Panc1 (cell line): Measurements from ENCODE around the gene CUZD1. TPM values are rescaled to one million over a fixed set of nuclear protein-coding genes. Genes with fewer than 3 reads are reported as not detected.

Source experiments
- ATAC-seq: fragments of 200-7000 bp; cut with Tn5 transposase; 2 replicates; pipeline ENCODE4 v1.9.1; 2020; ENCODE audit warnings: mild to moderate bottlenecking, moderate library complexity
- BruUV-seq: library from RNA; stranded (reverse); fragments of 400-500 nt; replicated peaks from 2 replicates; lab custom pipeline; 2021; lab: Mats Ljungman, UMichigan
- CTCF ChIA-PET: fragments of 300-600 bp; sonication (Branson Sonifier 250); formaldehyde crosslinking; loops from one replicate; lab custom pipeline; 2022; ENCODE audit warnings: antibody characterized with exemption; lab: Charles Lee
- POLR2A ChIA-PET: fragments of 300-600 bp; sonication (Branson Sonifier 250); formaldehyde crosslinking; loops from one replicate; lab custom pipeline; 2022; ENCODE audit warnings: antibody characterized with exemption; lab: Charles Lee
- DNase-seq: peaks from one replicate; pipeline ENCODE4 v3.0.0-alpha.2; 2010; ENCODE audit warnings: low read depth, low spot score
- H3K27ac ChIP-seq: 2 replicates; pipeline ENCODE4 v1.5.1; 2011; ENCODE audit warnings: mild to moderate bottlenecking, low read length, inconsistent platforms
- H3K27me3 ChIP-seq: fragments of 200-500 bp; sonication (Bioruptor generic); 2 replicates; pipeline ENCODE4 v1.6.0; 2014; ENCODE audit warnings: low read length, inconsistent platforms; ENCODE audit not compliant: control insufficient read depth, insufficient read depth
- H3K36me3 ChIP-seq: fragments of 200-500 bp; sonication (Bioruptor generic); 2 replicates; pipeline ENCODE4 v1.5.1; 2014; ENCODE audit warnings: inconsistent platforms, mild to moderate bottlenecking, low read length, moderate library complexity; ENCODE audit not compliant: control insufficient read depth, insufficient read depth
- H3K4me1 ChIP-seq: 2 replicates; pipeline ENCODE4 v1.5.1; 2011; ENCODE audit warnings: inconsistent platforms, mild to moderate bottlenecking, low read length, moderate library complexity; ENCODE audit not compliant: control insufficient read depth, insufficient read depth
- H3K4me3 ChIP-seq, 2 experiments: 2 replicates each; pipeline ENCODE4 v1.5.1; 2011 to 2012; ENCODE audit warnings: low read depth in 2 of 2, low read length in 2 of 2, mild to moderate bottlenecking in 2 of 2, inconsistent platforms in 1 of 2, moderate library complexity in 1 of 2
- H3K9me3 ChIP-seq: fragments of 200-500 bp; sonication (Bioruptor generic); 2 replicates; pipeline ENCODE4 v1.5.1; 2014; ENCODE audit warnings: low read depth, mild to moderate bottlenecking, inconsistent platforms, low read length, moderate library complexity; ENCODE audit not compliant: control insufficient read depth, insufficient read depth
- CTCF ChIP-seq: fragments of 450-650 bp; IDR thresholded peaks from 2 replicates; pipeline ENCODE4 v1.5.1; 2017; ENCODE audit warnings: mild to moderate bottlenecking
- POLR2AphosphoS5 ChIP-seq: IDR thresholded peaks from 2 replicates; pipeline ENCODE4 v1.6.1; 2012; ENCODE audit warnings: mild to moderate bottlenecking, low read depth, low read length, moderate library complexity
- REST ChIP-seq, 2 experiments: IDR thresholded peaks; 2 replicates each; pipeline ENCODE4 v1.6.1; 2011 to 2012; ENCODE audit warnings: low read depth in 2 of 2, control low read depth in 1 of 2, low read length in 1 of 2, mild to moderate bottlenecking in 1 of 2, moderate library complexity in 1 of 2; ENCODE audit not compliant: insufficient read depth in 1 of 2
- SIN3A ChIP-seq: IDR thresholded peaks from 2 replicates; pipeline ENCODE4 v1.6.1; 2012; ENCODE audit warnings: low read depth, mild to moderate bottlenecking, low read length, moderate library complexity, borderline replicate concordance; ENCODE audit not compliant: insufficient read depth
- TCF7L2 ChIP-seq: IDR thresholded peaks from 2 replicates; pipeline ENCODE4 v1.6.1; 2011; ENCODE audit warnings: mild to moderate bottlenecking, low read depth, low read length, inconsistent platforms
- in situ Hi-C: cut with HindIII; loops from 2 replicates; pipeline ENCODE4 v1.10.0; 2016; ENCODE audit warnings: low sequenced_read_pairs, low pct_unique_long_range_greater_than_20kb
- intact Hi-C: fragments of 100-400 bp; cut with micrococcal nuclease; formaldehyde crosslinking; loops from one replicate; pipeline ENCODE4 v1.10.0; 2022; ENCODE audit not compliant: unreplicated experiment
- total RNA-seq: library from RNA; stranded (reverse); gene quantifications from one replicate; pipeline ENCODE4 v1.2.1, GENCODE V29; 2021; ENCODE audit not compliant: unreplicated experiment

CUZD1 gene
- total RNA-seq, 1 experiment from 2014 or later = 2.9 TPM

GRCh38 chr10:122884166-122884565 lies 38.5 kb upstream of the CUZD1 start:
- CTCF ChIA-PET = no interaction called here
- in situ Hi-C loops = no loop called here
- Histone ChIP-seq H3K4me1 (peaks cover 11% of the 10 kb centered on the region), H3K27ac (no peak overlapping the region), H3K9me3 (no peaks in the 10 kb centered on the region), H3K27me3 (no peaks in the 10 kb centered on the region), H3K4me3 (no peak overlapping the region), H3K36me3 (peaks cover 5% of the 10 kb centered on the region; the same call in 1 of the 2 replicates)
- no TSS peak for BruUV-seq
- ATAC-seq (no peak), DNase-seq (no peak)
- POLR2A ChIA-PET = no interaction called here
- TF ChIP-seq SIN3A (no peak), TCF7L2 (no peak), POLR2AphosphoS5 (no peak)
- intact Hi-C loops = no loop called here

- ATAC-seq = no peak
- no peak for TF ChIP-seq SIN3A
- TF ChIP-seq CTCF = no peak
- TF ChIP-seq REST (IDR thresholded peaks at IDR 0.05; ENCODE audit: insufficient read depth in 1 of 2, low read depth in 2 of 2, low read length in 1 of 2) = no peak
- TF ChIP-seq POLR2AphosphoS5 = no peak
- DNase-seq = no peak
- BruUV-seq = no TSS peak
- in situ Hi-C loops = no loop called here
- H3K9me3 ChIP-seq = no peaks in the 10 kb centered on the region
- CTCF ChIA-PET = no interaction called here
- no peak overlapping the region for H3K4me3 ChIP-seq
- peaks cover 16% of the 10 kb centered on the region for H3K4me1 ChIP-seq
- peaks cover 6% of the 10 kb centered on the region; the same call in 1 of the 2 replicates for H3K36me3 ChIP-seq
- no peaks in the 10 kb centered on the region for H3K27me3 ChIP-seq
- no peak overlapping the region for H3K27ac ChIP-seq
- POLR2A ChIA-PET = no interaction called here
- intact Hi-C loops = no loop called here
Measured at GRCh38 chr10:122882766-122883165, 37.1 kb upstream of the CUZD1 start.
